DOHH2 (cell line): ENCODE results near the gene DPYD.

ENCODE experiments used
- EZH2phosphoT487 ChIP-seq: fragments of 200-600 bp; sonication (generic); IDR thresholded peaks from 2 replicates; pipeline ENCODE4 v1.6.1; 2017; ENCODE audit warnings: borderline replicate concordance, mild to moderate bottlenecking, antibody characterized with exemption, low read length, moderate library complexity, mixed read lengths
- TF ChIP-seq, protein P1 (sequence below): fragments of 200-600 bp; sonication (generic); IDR thresholded peaks from one replicate; pipeline ENCODE4 v1.5.1; 2014; ENCODE audit warnings: antibody characterized with exemption, mild to moderate bottlenecking, low read depth, low read length; ENCODE audit not compliant: poor library complexity, severe bottlenecking

DNA sequence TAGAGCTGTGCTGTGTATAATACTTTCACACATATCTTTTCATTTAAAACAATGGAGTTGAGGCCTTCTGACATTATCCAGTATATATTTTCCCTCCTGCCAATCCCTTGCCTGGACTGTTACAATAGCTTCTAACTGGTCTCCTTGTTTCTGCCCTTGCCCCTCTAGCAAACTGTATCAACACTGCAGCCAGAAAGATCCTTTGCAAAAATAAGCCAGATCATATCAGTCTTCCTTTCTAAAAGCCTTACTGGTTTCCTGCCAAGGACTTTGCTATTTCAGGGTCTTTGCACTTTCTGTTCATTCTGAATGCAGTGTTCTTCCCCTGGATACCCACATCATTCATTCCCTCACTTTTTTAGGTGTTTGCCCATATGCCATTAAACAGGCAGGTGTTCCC is 829.2 kb downstream of the DPYD start:
- TF ChIP-seq, protein P1, sequence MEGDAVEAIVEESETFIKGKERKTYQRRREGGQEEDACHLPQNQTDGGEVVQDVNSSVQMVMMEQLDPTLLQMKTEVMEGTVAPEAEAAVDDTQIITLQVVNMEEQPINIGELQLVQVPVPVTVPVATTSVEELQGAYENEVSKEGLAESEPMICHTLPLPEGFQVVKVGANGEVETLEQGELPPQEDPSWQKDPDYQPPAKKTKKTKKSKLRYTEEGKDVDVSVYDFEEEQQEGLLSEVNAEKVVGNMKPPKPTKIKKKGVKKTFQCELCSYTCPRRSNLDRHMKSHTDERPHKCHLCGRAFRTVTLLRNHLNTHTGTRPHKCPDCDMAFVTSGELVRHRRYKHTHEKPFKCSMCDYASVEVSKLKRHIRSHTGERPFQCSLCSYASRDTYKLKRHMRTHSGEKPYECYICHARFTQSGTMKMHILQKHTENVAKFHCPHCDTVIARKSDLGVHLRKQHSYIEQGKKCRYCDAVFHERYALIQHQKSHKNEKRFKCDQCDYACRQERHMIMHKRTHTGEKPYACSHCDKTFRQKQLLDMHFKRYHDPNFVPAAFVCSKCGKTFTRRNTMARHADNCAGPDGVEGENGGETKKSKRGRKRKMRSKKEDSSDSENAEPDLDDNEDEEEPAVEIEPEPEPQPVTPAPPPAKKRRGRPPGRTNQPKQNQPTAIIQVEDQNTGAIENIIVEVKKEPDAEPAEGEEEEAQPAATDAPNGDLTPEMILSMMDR, result no peak
- TF ChIP-seq EZH2phosphoT487, result no peak
